GM12878 (cell line): ENCODE results near the gene NTN1. TPM values are rescaled to one million over a fixed set of nuclear protein-coding genes. Genes with fewer than 3 reads are reported as not detected.

Experiments used
- ATAC-seq: fragments of 200-7000 bp; cut with Tn5 transposase; 3 replicates; pipeline ENCODE4 v1.9.1; 2020; ENCODE audit warnings: mild to moderate bottlenecking, moderate library complexity
- BruUV-seq: library from RNA; stranded (reverse); fragments of 400-500 nt; replicated peaks from 2 replicates; lab custom pipeline; 2021; lab: Mats Ljungman, UMichigan
- CTCF ChIA-PET: fragments of 300-600 bp; sonication (Branson Sonifier 250); formaldehyde crosslinking; extraction: SDS; loops from one replicate; lab custom pipeline; 2021; ENCODE audit warnings: inconsistent platforms; lab: Yijun Ruan, JAX
- POLR2A ChIA-PET: fragments of 350-600 bp; formaldehyde crosslinking; extraction: SDS; loops from one replicate; lab custom pipeline; 2021; ENCODE audit warnings: inconsistent platforms; lab: Charles Lee
- RAD21 ChIA-PET: fragments of 300-600 bp; sonication (Branson Sonifier 250); formaldehyde crosslinking; loops from one replicate; lab custom pipeline; 2023; ENCODE audit warnings: antibody characterized with exemption; ENCODE audit not compliant: unreplicated experiment; lab: Charles Lee
- SMC1A ChIA-PET: fragments of 300-600 bp; sonication (Branson Sonifier 250); formaldehyde crosslinking; loops from one replicate; lab custom pipeline; 2023; ENCODE audit not compliant: unreplicated experiment, uncharacterized antibody; lab: Charles Lee
- DNase-seq: peaks from one replicate; pipeline ENCODE4 v3.0.0-alpha.2; 2011; ENCODE audit warnings: low read depth, low spot score
- FAIRE-seq: peaks from 3 replicates; lab custom pipeline; 2011; peaks lifted over from hg19 to GRCh38; lab: Jason Lieb, UNC
- H2AFZ ChIP-seq: 2 replicates; pipeline ENCODE4 v1.6.0; 2011; ENCODE audit warnings: low read depth, low read length, control low read depth; ENCODE audit not compliant: control insufficient read depth
- H3K27ac ChIP-seq: 2 replicates; pipeline ENCODE4 v1.5.1; 2011; ENCODE audit warnings: control low read depth; ENCODE audit not compliant: control insufficient read depth, insufficient read depth
- H3K27me3 ChIP-seq, 2 experiments: replicated peaks in 1 of 2; 2 replicates each; pipeline versions ENCODE4 v1.6.0 to v1.6.1; 2011; ENCODE audit warnings: low read length in 1 of 2; ENCODE audit not compliant: control insufficient read depth in 2 of 2, insufficient read depth in 2 of 2
- H3K36me3 ChIP-seq, 2 experiments: 2 replicates each; pipeline ENCODE4 v1.5.1; 2011; ENCODE audit warnings: low read length in 1 of 2; ENCODE audit not compliant: control insufficient read depth in 2 of 2, insufficient read depth in 2 of 2
- H3K4me1 ChIP-seq: 2 replicates; pipeline ENCODE4 v1.6.1; 2011; ENCODE audit warnings: mild to moderate bottlenecking, low read length, moderate library complexity, mixed read lengths; ENCODE audit not compliant: control insufficient read depth, insufficient read depth
- H3K4me2 ChIP-seq: 2 replicates; pipeline ENCODE4 v1.6.0; 2011; ENCODE audit warnings: control low read depth; ENCODE audit not compliant: control insufficient read depth, insufficient read depth
- H3K4me3 ChIP-seq: fragments of 200-600 bp; sonication (generic); 2 replicates; pipeline ENCODE4 v1.5.1; 2016
- H3K79me2 ChIP-seq: 2 replicates; pipeline ENCODE4 v1.6.0; 2011; ENCODE audit warnings: low read length; ENCODE audit not compliant: control insufficient read depth, insufficient read depth
- H3K9ac ChIP-seq: 2 replicates; pipeline ENCODE4 v1.8.0; 2011; ENCODE audit warnings: low read length, control low read depth, mixed read lengths; ENCODE audit not compliant: control insufficient read depth, insufficient read depth
- H3K9me3 ChIP-seq: replicated peaks from 3 replicates; pipeline ENCODE4 v1.5.1; 2011; ENCODE audit warnings: mild to moderate bottlenecking, low read length; ENCODE audit not compliant: control insufficient read depth, insufficient read depth
- H4K20me1 ChIP-seq: 2 replicates; pipeline ENCODE4 v1.6.0; 2011; ENCODE audit not compliant: control insufficient read depth, insufficient read depth
- CHD1 ChIP-seq: IDR thresholded peaks from 2 replicates; pipeline ENCODE4 v1.6.1; 2012; ENCODE audit warnings: low read depth, low read length, improper control_type of control experiment
- MYC ChIP-seq: IDR thresholded peaks from 2 replicates; pipeline ENCODE4 v1.6.1; 2011; ENCODE audit warnings: mild to moderate bottlenecking, low read length, moderate library complexity, inconsistent platforms; ENCODE audit not compliant: insufficient read depth, insufficient replicate concordance, insufficient read length, severe bottlenecking
- WGBS: methylation state at CpG from one replicate; pipeline ENCODE4 v1.1.6; 2016; ENCODE audit warnings: low lambda C conversion rate; ENCODE audit not compliant: insufficient replicate concordance, insufficient coverage; ENCODE audit errors: missing lambda C conversion rate; 5-methylcytosine and 5-hydroxymethylcytosine counted together
- in situ Hi-C: fragments of 300-500 bp; cut with MboI; formaldehyde crosslinking; loops from 9 replicates; pipeline ENCODE4 v1.14.3; 2018; ENCODE audit warnings: mixed read lengths
- intact Hi-C: fragments of 100-400 bp; cut with micrococcal nuclease; formaldehyde crosslinking; loops from one replicate; pipeline ENCODE4 v1.14.2; 2022; ENCODE audit not compliant: unreplicated experiment
- polyA plus RNA-seq, 11 experiments: library from polyadenylated mRNA; depleted of rRNA in 4 of 11; unstranded in 6 of 11; stranded (reverse) in 5 of 11; fragments of >200 nt; fragmentation: Nextera tagmentation in 4 of 11; fragmentation: Illumina TruSeq in 1 of 11; extraction: Ambion mirVana in 4 of 11; extraction: Trizol in 1 of 11; gene quantifications; 1 replicate in 1 of 11; 2 replicates in 10 of 11; pipeline versions ENCODE4 v1.2.1 to v1.2.3, GENCODE V29; 2011 to 2016; ENCODE audit warnings: inconsistent platforms in 2 of 11, missing spikeins in 2 of 11, low read depth in 1 of 11
- total RNA-seq, 4 experiments: library from RNA; depleted of rRNA in 3 of 4; stranded (reverse); fragments of >200 nt in 3 of 4; fragmentation: Illumina TruSeq in 1 of 4; extraction: Trizol in 1 of 4; gene quantifications; 2 replicates each; pipeline versions ENCODE4 v1.2.1 to v1.2.3, GENCODE V29; 2013 to 2021
- TF ChIP-seq, protein P1 (sequence below): fragments of 450-650 bp; IDR thresholded peaks from 2 replicates; pipeline ENCODE4 v1.6.1; 2014; ENCODE audit warnings: mild to moderate bottlenecking
- TF ChIP-seq, protein P2 (sequence below): IDR thresholded peaks from 2 replicates; pipeline ENCODE4 v1.6.1; 2012; ENCODE audit warnings: mild to moderate bottlenecking, low read depth, low read length

The NTN1 gene
- total and polyA plus RNA-seq, 10 of the 15 experiments (the other 5 are each of a cell fraction or from before 2014, with no cell fraction given), result 0.02 to 0.89 (median 0.35) TPM

DNA sequence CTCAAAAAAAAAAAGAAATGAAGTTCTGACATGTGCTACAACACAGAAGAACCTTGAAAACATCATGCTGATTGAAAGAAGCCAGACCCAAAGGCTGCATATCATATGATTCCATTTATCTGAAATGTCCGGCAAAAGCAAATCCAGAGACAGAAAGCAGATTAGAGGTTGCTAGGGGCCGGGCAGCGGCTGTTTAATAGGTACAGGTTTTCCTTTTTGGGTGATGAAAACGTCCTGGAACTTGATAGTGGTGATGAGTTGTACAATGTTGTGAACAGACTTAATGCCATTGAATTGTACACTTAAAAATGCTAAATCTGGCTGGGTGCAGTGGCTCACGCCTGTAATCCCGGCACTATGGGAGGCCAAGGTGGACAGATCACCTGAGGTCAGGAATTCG lies 166.5 kb downstream of the NTN1 start:
- DNase-seq (no peak), FAIRE-seq (no peak), ATAC-seq (no peak)
- intact Hi-C loops (no loop called here), in situ Hi-C loops (no loop called here)
- no peaks in the 10 kb centered on the region for H4K20me1 ChIP-seq
- TF ChIP-seq, protein P1, sequence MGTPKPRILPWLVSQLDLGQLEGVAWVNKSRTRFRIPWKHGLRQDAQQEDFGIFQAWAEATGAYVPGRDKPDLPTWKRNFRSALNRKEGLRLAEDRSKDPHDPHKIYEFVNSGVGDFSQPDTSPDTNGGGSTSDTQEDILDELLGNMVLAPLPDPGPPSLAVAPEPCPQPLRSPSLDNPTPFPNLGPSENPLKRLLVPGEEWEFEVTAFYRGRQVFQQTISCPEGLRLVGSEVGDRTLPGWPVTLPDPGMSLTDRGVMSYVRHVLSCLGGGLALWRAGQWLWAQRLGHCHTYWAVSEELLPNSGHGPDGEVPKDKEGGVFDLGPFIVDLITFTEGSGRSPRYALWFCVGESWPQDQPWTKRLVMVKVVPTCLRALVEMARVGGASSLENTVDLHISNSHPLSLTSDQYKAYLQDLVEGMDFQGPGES, result no peak
- TF ChIP-seq, protein P2, sequence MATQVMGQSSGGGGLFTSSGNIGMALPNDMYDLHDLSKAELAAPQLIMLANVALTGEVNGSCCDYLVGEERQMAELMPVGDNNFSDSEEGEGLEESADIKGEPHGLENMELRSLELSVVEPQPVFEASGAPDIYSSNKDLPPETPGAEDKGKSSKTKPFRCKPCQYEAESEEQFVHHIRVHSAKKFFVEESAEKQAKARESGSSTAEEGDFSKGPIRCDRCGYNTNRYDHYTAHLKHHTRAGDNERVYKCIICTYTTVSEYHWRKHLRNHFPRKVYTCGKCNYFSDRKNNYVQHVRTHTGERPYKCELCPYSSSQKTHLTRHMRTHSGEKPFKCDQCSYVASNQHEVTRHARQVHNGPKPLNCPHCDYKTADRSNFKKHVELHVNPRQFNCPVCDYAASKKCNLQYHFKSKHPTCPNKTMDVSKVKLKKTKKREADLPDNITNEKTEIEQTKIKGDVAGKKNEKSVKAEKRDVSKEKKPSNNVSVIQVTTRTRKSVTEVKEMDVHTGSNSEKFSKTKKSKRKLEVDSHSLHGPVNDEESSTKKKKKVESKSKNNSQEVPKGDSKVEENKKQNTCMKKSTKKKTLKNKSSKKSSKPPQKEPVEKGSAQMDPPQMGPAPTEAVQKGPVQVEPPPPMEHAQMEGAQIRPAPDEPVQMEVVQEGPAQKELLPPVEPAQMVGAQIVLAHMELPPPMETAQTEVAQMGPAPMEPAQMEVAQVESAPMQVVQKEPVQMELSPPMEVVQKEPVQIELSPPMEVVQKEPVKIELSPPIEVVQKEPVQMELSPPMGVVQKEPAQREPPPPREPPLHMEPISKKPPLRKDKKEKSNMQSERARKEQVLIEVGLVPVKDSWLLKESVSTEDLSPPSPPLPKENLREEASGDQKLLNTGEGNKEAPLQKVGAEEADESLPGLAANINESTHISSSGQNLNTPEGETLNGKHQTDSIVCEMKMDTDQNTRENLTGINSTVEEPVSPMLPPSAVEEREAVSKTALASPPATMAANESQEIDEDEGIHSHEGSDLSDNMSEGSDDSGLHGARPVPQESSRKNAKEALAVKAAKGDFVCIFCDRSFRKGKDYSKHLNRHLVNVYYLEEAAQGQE, result no peak
- no peak for TF ChIP-seq MYC
- no peak for TF ChIP-seq CHD1
- ChIA-PET POLR2A (interaction anchor here (0.7 kb wide), 1 partner anchor 58 kb away, joined by 4 read pairs; no protein-coding TSS in a partner anchor), CTCF (no interaction called here), SMC1A (interaction anchor here (0.7 kb wide), 1 partner anchor 12 kb away, joined by 3 read pairs; no protein-coding TSS in a partner anchor), RAD21 (interaction anchor here (0.6 kb wide), 1 partner anchor 121 kb away, joined by 3 read pairs; no protein-coding TSS in a partner anchor)
- no peaks in the 10 kb centered on the region for H3K79me2 ChIP-seq
- no peaks in the 10 kb centered on the region for H3K4me1 ChIP-seq
- no peak overlapping the region for H3K27ac ChIP-seq
- WGBS, result 41% methylated on average over 7 of the region's 7 CpGs
- 0 out of 4 replicates have a peak, but pooled peaks cover 0 to 2% of the 10 kb centered on the region in 2 experiments for H3K27me3 ChIP-seq
- no peak overlapping the region for H2AFZ ChIP-seq
- H3K36me3 ChIP-seq, result no peaks in the 10 kb centered on the region
- no peak overlapping the region for H3K4me2 ChIP-seq
- no peaks in the 10 kb centered on the region for H3K9me3 ChIP-seq
- H3K4me3 ChIP-seq, result no peak overlapping the region
- H3K9ac ChIP-seq, result no peak overlapping the region
- no TSS peak for BruUV-seq
